C4-2B (cell line): ENCODE results near the gene TMEM52.

Experiments
- H3K27ac ChIP-seq: fragments of 450-650 bp; 2 replicates; pipeline ENCODE4 v1.5.1; 2017
- CTCF ChIP-seq: fragments of 450-650 bp; conservative IDR thresholded peaks from 2 replicates; pipeline ENCODE4 v1.5.1; 2017; ENCODE audit warnings: mild to moderate bottlenecking
- ZFX ChIP-seq: fragments of 450-650 bp; IDR thresholded peaks from 2 replicates; pipeline ENCODE4 v1.6.1; 2017

Gene TMEM52

DNA sequence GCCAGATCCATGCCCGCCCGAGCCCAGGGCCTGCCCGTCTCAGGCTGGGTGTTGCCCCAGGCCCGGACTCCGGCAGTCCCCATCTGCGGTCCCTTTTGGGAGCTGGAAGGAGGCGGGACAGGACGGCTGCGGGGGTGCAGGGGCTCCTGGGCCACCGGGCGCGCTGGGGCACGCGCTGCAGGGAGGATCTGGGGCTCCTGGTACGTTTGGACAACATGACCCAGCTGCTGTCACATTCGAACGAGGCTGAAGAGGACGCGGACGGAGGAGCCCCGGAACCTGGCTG is 10.6 kb downstream of the TMEM52 start:
- H3K27ac ChIP-seq: peak overlapping the region; percentile 86
- TF ChIP-seq CTCF: no peak
- no peak; the same call in 1 of the 2 replicates for TF ChIP-seq ZFX

- peak overlapping the region; percentile 86 for H3K27ac ChIP-seq
- TF ChIP-seq CTCF (no peak), ZFX (no peak)
Observed at GRCh38 chr1:1907098-1907736, 11.9 kb downstream of the TMEM52 start.

- peak overlapping the region; percentile 86 for H3K27ac ChIP-seq
- TF ChIP-seq ZFX (no peak), CTCF (peak; percentile 98)
Observed at GRCh38 chr1:1906185-1907097, 12.6 kb downstream of the TMEM52 start.

DNA sequence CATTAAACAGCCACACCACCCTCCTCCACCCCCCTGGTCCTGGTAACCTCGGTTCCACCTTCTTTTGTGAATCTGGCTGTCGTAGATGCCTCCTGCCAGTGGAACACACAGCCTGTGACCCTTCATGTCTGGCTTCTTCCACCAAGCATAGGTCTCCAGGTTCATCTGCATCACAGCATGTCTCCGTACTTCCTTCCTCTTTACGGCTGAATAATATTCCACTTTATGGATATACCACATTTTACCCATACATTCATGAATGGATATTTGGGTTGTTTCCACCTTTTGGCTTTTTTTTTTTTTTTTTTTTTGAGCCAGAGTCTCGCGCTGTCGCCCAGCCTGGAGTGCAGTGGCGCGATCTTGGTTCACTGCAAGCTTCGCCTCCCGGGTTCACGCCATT is 15.9 kb downstream of the TMEM52 start:
- TF ChIP-seq CTCF: no peak
- no peak for TF ChIP-seq ZFX
- H3K27ac ChIP-seq: no peak overlapping the region

DNA sequence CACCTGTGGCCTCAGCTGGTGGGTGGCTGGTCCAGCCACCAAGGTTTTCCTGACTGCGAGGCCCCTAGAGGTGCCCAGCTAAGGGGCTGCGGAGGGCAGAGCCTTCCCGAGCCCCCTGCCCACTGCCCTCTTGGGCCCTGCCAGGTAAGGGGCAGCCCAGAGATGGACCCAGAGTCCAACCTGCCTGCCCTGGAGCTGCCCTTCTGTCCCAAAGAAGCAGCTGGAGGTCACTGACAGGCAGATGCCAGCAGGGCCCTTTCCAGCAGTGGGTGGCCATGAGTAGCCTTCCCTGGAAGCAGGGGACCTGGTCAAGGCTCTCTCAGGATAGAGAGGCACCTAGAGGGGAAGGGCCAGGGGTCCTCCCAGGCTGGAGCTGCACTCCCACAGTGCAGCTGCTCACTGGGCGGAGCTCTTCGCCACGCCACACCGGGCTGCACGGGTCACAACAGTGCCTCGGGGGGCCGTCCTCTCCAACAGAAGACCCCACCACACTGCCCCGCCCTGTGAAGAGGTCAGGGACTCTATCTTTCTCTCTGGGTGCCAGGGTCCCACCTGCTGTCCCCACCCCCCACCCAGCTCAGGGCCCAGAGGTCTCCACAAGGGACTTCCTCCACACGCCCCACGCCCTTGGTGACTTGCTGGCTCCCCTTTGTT is 17.3 kb downstream of the TMEM52 start:
- H3K27ac ChIP-seq: no peak overlapping the region
- TF ChIP-seq ZFX (no peak), CTCF (no peak)

GRCh38 chr1:1900883-1901640 is 18.0 kb downstream of the TMEM52 start:
- TF ChIP-seq CTCF (no peak), ZFX (no peak)
- no peak overlapping the region for H3K27ac ChIP-seq

DNA sequence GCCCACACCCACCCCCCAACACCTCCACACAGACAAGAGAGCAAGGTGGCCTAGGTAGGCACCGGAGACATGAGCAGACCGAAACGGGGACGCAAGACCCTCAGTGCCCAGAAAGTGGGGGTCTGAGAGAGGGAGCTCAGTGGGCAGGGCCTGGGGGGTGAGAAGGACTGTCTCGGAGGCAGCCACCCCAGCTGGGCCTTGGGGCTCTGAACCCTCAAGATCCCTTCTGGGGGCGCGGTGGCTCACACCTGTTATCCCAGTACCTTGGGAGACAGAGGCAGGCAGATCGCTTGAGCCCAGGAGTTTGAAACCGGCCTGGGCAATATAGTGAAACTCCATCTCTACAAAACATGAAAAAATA is 19.1 kb downstream of the TMEM52 start:
- no peak for TF ChIP-seq CTCF
- no peak for TF ChIP-seq ZFX
- H3K27ac ChIP-seq: no peak overlapping the region
